ENCODE results near the gene UBE2O. TPM values are rescaled to one million over a fixed set of nuclear protein-coding genes. Genes with fewer than 3 reads are reported as not detected.

Gene UBE2O
- total and polyA plus RNA-seq, 2 donors (not counting 3 experiments of a cell fraction or from before 2014, with no cell fraction given), result 13.9 to 34.1 TPM

GRCh38 chr17:76438906-76439305 is 14.0 kb downstream of the UBE2O start:
- intact Hi-C loops (cut with micrococcal nuclease), result no loop called here
- no TSS peak for BruUV-seq (replicated peaks)
- TF ChIP-seq GATA2 (IDR thresholded peaks at IDR 0.05; ENCODE audit: insufficient read depth, insufficient read length, low read depth, low read length), result no peak
- TF ChIP-seq MAX (IDR thresholded peaks at IDR 0.05; ENCODE audit: insufficient read depth, insufficient read length), result no peak
- TF ChIP-seq POLR2A (IDR thresholded peaks at IDR 0.05; ENCODE audit: low read depth, low read length), result no peak
- Histone ChIP-seq H3K4me1 (ENCODE audit: control insufficient read depth, extremely low read depth, insufficient read depth, low read length) (peaks cover 14% of the 10 kb centered on the region), H3K9me1 (replicated peaks; ENCODE audit: control insufficient read depth, extremely low read depth, insufficient read depth, low read length) (no peaks in the 10 kb centered on the region), H3K27ac (ENCODE audit: insufficient read depth, low read depth, low read length) (no peak overlapping the region), H3K27me3 (ENCODE audit: control insufficient read depth in 2 of 2, insufficient read depth in 2 of 2, low read length in 2 of 2) (no peaks in the 10 kb centered on the region), H3K9ac (replicated peaks; ENCODE audit: extremely low read depth, insufficient read depth, low read length) (no peak overlapping the region), H3K4me2 (ENCODE audit: insufficient read depth, low read length) (no peak overlapping the region), H2AFZ (ENCODE audit: low read depth, low read length) (no peak overlapping the region), H3K4me3 (replicated peaks in 1 of 3; ENCODE audit: insufficient read depth in 1 of 3, low read depth in 1 of 3, low read length in 3 of 3) (no peak overlapping the region), H3K36me3 (ENCODE audit: control insufficient read depth in 2 of 2, extremely low read depth in 1 of 2, insufficient read depth in 2 of 2, low read length in 2 of 2) (no peaks in the 10 kb centered on the region), H4K20me1 (replicated peaks; ENCODE audit: control insufficient read depth, extremely low read depth, insufficient read depth, low read length) (no peaks in the 10 kb centered on the region), H3K79me2 (ENCODE audit: control insufficient read depth, insufficient read depth, low read length) (peaks cover 63% of the 10 kb centered on the region), H3K9me3 (replicated peaks; ENCODE audit: control insufficient read depth, insufficient read depth, low read length) (no peaks in the 10 kb centered on the region)
- CTCF ChIA-PET, result interaction anchor here (1.4 kb wide), 1 partner anchor 30 kb away, joined by 4 read pairs; no protein-coding TSS in a partner anchor
- DNase-seq (ENCODE audit: low read depth, low spot score) (no peak), FAIRE-seq (no peak)
- dilution Hi-C loops (cut with MboI; ENCODE audit: extremely low pct_ligation_motif_present, low sequenced_read_pairs), result loop anchor here (25.0 kb wide), 1 partner anchor 227 kb away; no protein-coding TSS in a partner anchor
- POLR2A ChIA-PET, result no interaction called here

- BruUV-seq (replicated peaks), result no TSS peak
- FAIRE-seq (no peak), DNase-seq (ENCODE audit: low read depth, low spot score) (no peak)
- Histone ChIP-seq H2AFZ (ENCODE audit: low read depth, low read length) (no peak overlapping the region), H3K4me2 (ENCODE audit: insufficient read depth, low read length) (no peak overlapping the region), H3K4me3 (replicated peaks in 1 of 3; ENCODE audit: insufficient read depth in 1 of 3, low read depth in 1 of 3, low read length in 3 of 3) (no peak overlapping the region), H3K9me3 (replicated peaks; ENCODE audit: control insufficient read depth, insufficient read depth, low read length) (no peaks in the 10 kb centered on the region), H3K9ac (replicated peaks; ENCODE audit: extremely low read depth, insufficient read depth, low read length) (no peak overlapping the region), H3K4me1 (ENCODE audit: control insufficient read depth, extremely low read depth, insufficient read depth, low read length) (peaks cover 6% of the 10 kb centered on the region), H3K79me2 (ENCODE audit: control insufficient read depth, insufficient read depth, low read length) (peaks cover 64% of the 10 kb centered on the region), H3K27me3 (ENCODE audit: control insufficient read depth in 2 of 2, insufficient read depth in 2 of 2, low read length in 2 of 2) (no peaks in the 10 kb centered on the region), H3K27ac (ENCODE audit: insufficient read depth, low read depth, low read length) (no peak overlapping the region), H3K36me3 (ENCODE audit: control insufficient read depth in 2 of 2, extremely low read depth in 1 of 2, insufficient read depth in 2 of 2, low read length in 2 of 2) (no peaks in the 10 kb centered on the region), H3K9me1 (replicated peaks; ENCODE audit: control insufficient read depth, extremely low read depth, insufficient read depth, low read length) (no peaks in the 10 kb centered on the region), H4K20me1 (replicated peaks; ENCODE audit: control insufficient read depth, extremely low read depth, insufficient read depth, low read length) (no peaks in the 10 kb centered on the region)
- dilution Hi-C loops (cut with MboI; ENCODE audit: extremely low pct_ligation_motif_present, low sequenced_read_pairs) (loop anchor here (25.0 kb wide), 1 partner anchor 225 kb away; no protein-coding TSS in a partner anchor), intact Hi-C loops (cut with micrococcal nuclease) (no loop called here)
- no peak for TF ChIP-seq FOS (IDR thresholded peaks at IDR 0.05; ENCODE audit: borderline replicate concordance, insufficient read depth, low read length)
- TF ChIP-seq POLR2A (IDR thresholded peaks at IDR 0.05; ENCODE audit: low read depth, low read length), result no peak
- TF ChIP-seq MYC (IDR thresholded peaks at IDR 0.05; ENCODE audit: low read depth, low read length), result no peak
- TF ChIP-seq GATA2 (IDR thresholded peaks at IDR 0.05; ENCODE audit: insufficient read depth, insufficient read length, low read depth, low read length), result no peak
- TF ChIP-seq JUN (IDR thresholded peaks at IDR 0.05; ENCODE audit: borderline replicate concordance, insufficient read depth, insufficient read length, low read depth), result no peak
- TF ChIP-seq POLR2AphosphoS5 (IDR thresholded peaks at IDR 0.05; ENCODE audit: insufficient read depth, low read depth, low read length), result no peak
- no peak for TF ChIP-seq CTCF (IDR thresholded peaks at IDR 0.05; ENCODE audit: extremely low read depth in 1 of 2, insufficient read depth in 1 of 2, low read depth in 1 of 2, low read length in 2 of 2)
- no peak for TF ChIP-seq EZH2 (IDR thresholded peaks at IDR 0.05; ENCODE audit: borderline replicate concordance, low read depth, low read length, severe bottlenecking)
- no peak for TF ChIP-seq MAX (IDR thresholded peaks at IDR 0.05; ENCODE audit: insufficient read depth, insufficient read length)
- POLR2A ChIA-PET, result no interaction called here
- CTCF ChIA-PET, result interaction anchor here (1.0 kb wide), 1 partner anchor 21 kb away, joined by 4 read pairs; no protein-coding TSS in a partner anchor
Observed at GRCh38 chr17:76437467-76438402, 15.2 kb downstream of the UBE2O start.
